K562 (cell line): ENCODE data around the gene G6PD. TPM values are rescaled to one million over a fixed set of nuclear protein-coding genes. Genes with fewer than 3 reads are reported as not detected.

Experiments used
- ATF7 ChIP-seq: fragments of 450-650 bp; IDR thresholded peaks from 2 replicates; pipeline ENCODE4 v1.7.1; 2014; ENCODE audit warnings: mild to moderate bottlenecking, moderate library complexity
- CHD1 ChIP-seq: fragments of 200-600 bp; sonication (generic); IDR thresholded peaks from one replicate; pipeline ENCODE4 v1.6.1; 2012; ENCODE audit warnings: mild to moderate bottlenecking, moderate library complexity, low read length, inconsistent platforms
- KDM5B ChIP-seq: fragments of 200-600 bp; sonication (generic); IDR thresholded peaks from 2 replicates; pipeline ENCODE4 v1.6.1; 2012; ENCODE audit warnings: low read depth, mild to moderate bottlenecking, moderate library complexity, low read length, control low read depth, inconsistent platforms; ENCODE audit not compliant: insufficient replicate concordance
- NFIC ChIP-seq: fragments of 450-650 bp; IDR thresholded peaks from 2 replicates; pipeline ENCODE4 v1.6.1; 2017; ENCODE audit warnings: mild to moderate bottlenecking, inconsistent platforms
- PATZ1 ChIP-seq: fragments of 250-450 bp; sonication (Bioruptor Pico); IDR thresholded peaks from 2 replicates; pipeline ENCODE4 v1.5.0; 2020; ENCODE audit warnings: mild to moderate bottlenecking, borderline replicate concordance
- PBX2 ChIP-seq, 2 experiments: IDR thresholded peaks in 1 of 2; conservative IDR thresholded peaks in 1 of 2; 2 replicates each; pipeline ENCODE4 v1.6.1; 2016; ENCODE audit warnings: low read depth in 2 of 2, mild to moderate bottlenecking in 1 of 2, missing compliant biosample characterization in 1 of 2, missing genetic modification characterization in 1 of 2, moderate library complexity in 1 of 2
- PKNOX1 ChIP-seq: fragments of 450-650 bp; IDR thresholded peaks from 2 replicates; pipeline ENCODE4 v1.6.1; 2016
- SMAD4 ChIP-seq: fragments of 250-450 bp; sonication (Bioruptor Pico); conservative IDR thresholded peaks from 2 replicates; pipeline ENCODE4 v1.8.0; 2021; ENCODE audit warnings: inconsistent platforms, mild to moderate bottlenecking, moderate library complexity
- SMARCA5 ChIP-seq: fragments of 450-650 bp; IDR thresholded peaks from 2 replicates; pipeline ENCODE4 v1.6.1; 2016
- TCF3 ChIP-seq: sonication (generic); formaldehyde crosslinking; IDR thresholded peaks from 2 replicates; pipeline ENCODE4 v1.4.0; 2020; ENCODE audit warnings: mild to moderate bottlenecking, missing genetic modification reagents
- ZBTB11 ChIP-seq, 3 experiments: fragments of 200-800 bp in 1 of 3; fragments of 250-450 bp in 1 of 3; fragments of 450-650 bp in 1 of 3; sonication (Bioruptor Pico) in 1 of 3; sonication (Bioruptor generic) in 1 of 3; formaldehyde crosslinking in 1 of 3; IDR thresholded peaks; 2 replicates each; pipeline versions ENCODE4 v1.6.1 to v1.8.0; 2016 to 2022; ENCODE audit warnings: mild to moderate bottlenecking in 2 of 3, missing genetic modification characterization in 2 of 3, missing compliant biosample characterization in 1 of 3, moderate library complexity in 1 of 3
- ZEB2 ChIP-seq: fragments of 450-650 bp; IDR thresholded peaks from 2 replicates; pipeline ENCODE4 v1.6.1; 2016
- ZNF311 ChIP-seq: fragments of 250-450 bp; sonication (Bioruptor Pico); IDR thresholded peaks from 2 replicates; pipeline ENCODE4 v1.4.0; 2020; ENCODE audit warnings: mild to moderate bottlenecking, moderate library complexity
- ZNF395 ChIP-seq: fragments of 200-800 bp; sonication (Bioruptor generic); IDR thresholded peaks from 2 replicates; pipeline ENCODE4 v1.6.1; 2017; ENCODE audit warnings: missing genetic modification characterization, missing compliant biosample characterization
- polyA plus RNA-seq, 8 experiments: library from polyadenylated mRNA; depleted of rRNA in 4 of 8; stranded (reverse) in 5 of 8; unstranded in 3 of 8; fragments of >200 nt; fragmentation: Nextera tagmentation in 2 of 8; fragmentation: Illumina TruSeq in 1 of 8; extraction: Ambion mirVana in 2 of 8; extraction: Trizol in 1 of 8; gene quantifications; 2 replicates each; pipeline versions ENCODE4 v1.2.1 to v1.2.3, GENCODE V29; 2011 to 2014; ENCODE audit warnings: inconsistent platforms in 1 of 8, missing spikeins in 1 of 8
- total RNA-seq, 7 experiments: library from RNA; depleted of rRNA in 6 of 7; stranded (reverse); fragments of >200 nt in 6 of 7; fragmentation: Illumina TruSeq in 2 of 7; extraction: Trizol in 2 of 7; gene quantifications; 2 replicates each; pipeline versions ENCODE4 v1.2.1 to v1.2.3, GENCODE V29; 2011 to 2021; ENCODE audit warnings: low replicate concordance in 1 of 7

The G6PD gene
- total and polyA plus RNA-seq, 9 of the 15 experiments (the other 6 are each of a cell fraction or from before 2014, with no cell fraction given), result 2.9 to 222 (median 66.4) TPM

GRCh38 chrX:154515090-154515965 is 31.3 kb downstream of the G6PD start (continued):
- no peak for TF ChIP-seq PATZ1 (CRISPR knock-in tag)
- 0 out of 2 replicates have a peak, but pooled peaks have one; percentile 1 for TF ChIP-seq SMARCA5
- no peak for TF ChIP-seq PBX2 (CRISPR knock-in tag; IDR thresholded peaks at IDR 0.05; ENCODE audit: low read depth)
- peak; percentile 53 for TF ChIP-seq PBX2 (tag; conservative IDR thresholded peaks at IDR 0.05; ENCODE audit: low read depth)
- TF ChIP-seq ZNF311 (CRISPR knock-in tag), result no peak
- peak; percentile 61; the same call in 1 of the 2 replicates for TF ChIP-seq ZEB2
- TF ChIP-seq CHD1, result peak; percentile 54
- TF ChIP-seq ATF7, result peak; percentile 57; the same call in 1 of the 2 replicates
- TF ChIP-seq TCF3 (CRISPR knock-in tag), result 0 out of 2 replicates have a peak, but pooled peaks have one; percentile 28
- no peak for TF ChIP-seq ZBTB11 (CRISPR knock-in tag; IDR thresholded peaks at IDR 0.05)
- peak; percentile 6 for TF ChIP-seq KDM5B
- TF ChIP-seq NFIC, result peak; percentile 9; the same call in 1 of the 2 replicates
- peak; percentile 56 for TF ChIP-seq PKNOX1
- TF ChIP-seq SMAD4 (CRISPR knock-in tag), result no peak
- TF ChIP-seq ZNF395, result 0 out of 2 replicates have a peak, but pooled peaks have one; percentile 16
